K562 (cell line): ENCODE results near the gene FRMD4A. TPM values are rescaled to one million over a fixed set of nuclear protein-coding genes. Genes with fewer than 3 reads are reported as not detected.

Experiments
- ATAC-seq: fragments of 200-7000 bp; cut with Tn5 transposase; 3 replicates; pipeline ENCODE4 v1.9.1; 2020; ENCODE audit warnings: moderate library complexity
- BruUV-seq: library from RNA; stranded (reverse); fragments of 400-500 nt; replicated peaks from 2 replicates; lab custom pipeline; 2021; lab: Mats Ljungman, UMichigan
- CTCF ChIA-PET: fragments of 300-600 bp; formaldehyde crosslinking; extraction: SDS; loops from one replicate; lab custom pipeline; 2021; ENCODE audit warnings: low intra/inter-chr PET ratio; lab: Yijun Ruan, JAX
- POLR2A ChIA-PET: fragments of 300-600, 350-650 bp; sonication (Branson Sonifier 250); formaldehyde crosslinking; extraction: SDS; loops from one replicate; lab custom pipeline; 2021; ENCODE audit warnings: antibody characterized with exemption, inconsistent platforms; lab: Yijun Ruan, JAX
- DNase-seq, 4 experiments: peaks; one replicate each; pipeline versions ENCODE4 v3.0.0 to v3.0.0-alpha.2; 2011 to 2018; ENCODE audit warnings: low spot score in 3 of 4, mixed read lengths in 3 of 4; ENCODE audit errors: extremely low read depth in 1 of 4
- FAIRE-seq: peaks from 2 replicates; lab custom pipeline; 2011; peaks lifted over from hg19 to GRCh38; lab: Jason Lieb, UNC
- H2AFZ ChIP-seq: 2 replicates; pipeline ENCODE4 v1.6.0; 2011; ENCODE audit warnings: low read depth, low read length, control low read depth, inconsistent platforms
- H3K27ac ChIP-seq: fragments of 200-600 bp; 3 replicates; pipeline ENCODE4 v1.8.0; 2011; ENCODE audit warnings: low read depth, mild to moderate bottlenecking, control low read depth, inconsistent platforms, low read length, moderate library complexity, mixed read lengths; ENCODE audit errors: extremely low read depth
- H3K27me3 ChIP-seq, 2 experiments: fragments of 300-600 bp in 1 of 2; 2 replicates in 1 of 2; 3 replicates in 1 of 2; pipeline versions ENCODE4 v1.6.0 to v1.8.0; 2011; ENCODE audit warnings: inconsistent platforms in 2 of 2, low read length in 2 of 2, mild to moderate bottlenecking in 1 of 2, mixed read lengths in 1 of 2, moderate library complexity in 1 of 2; ENCODE audit not compliant: control insufficient read depth in 2 of 2, insufficient read depth in 2 of 2
- H3K36me3 ChIP-seq: fragments of 300-600 bp; 3 replicates; pipeline ENCODE4 v1.8.0; 2011; ENCODE audit warnings: mild to moderate bottlenecking, low read length, inconsistent platforms; ENCODE audit not compliant: control insufficient read depth, insufficient read depth
- H3K4me1 ChIP-seq, 2 experiments: fragments of 200-600 bp in 1 of 2; replicated peaks in 1 of 2; 2 replicates in 1 of 2; 3 replicates in 1 of 2; pipeline versions ENCODE4 v1.5.1 to v1.8.0; 2011; ENCODE audit warnings: inconsistent platforms in 2 of 2, low read length in 2 of 2, mild to moderate bottlenecking in 1 of 2, mixed read lengths in 1 of 2, moderate library complexity in 1 of 2; ENCODE audit not compliant: control insufficient read depth in 2 of 2, insufficient read depth in 2 of 2
- H3K4me2 ChIP-seq: 2 replicates; pipeline ENCODE4 v1.6.1; 2011; ENCODE audit warnings: low read length, control low read depth, inconsistent platforms, mixed read lengths; ENCODE audit not compliant: insufficient read depth
- H3K4me3 ChIP-seq: fragments of 200-600 bp; sonication (generic), shearing (Covaris generic); 2 replicates; pipeline ENCODE4 v1.5.1; 2016; ENCODE audit warnings: control low read depth, inconsistent platforms
- H3K79me2 ChIP-seq: fragments of 200-600 bp; 3 replicates; pipeline ENCODE4 v1.8.0; 2011; ENCODE audit warnings: low read length, inconsistent platforms; ENCODE audit not compliant: control insufficient read depth, insufficient read depth
- H3K9ac ChIP-seq, 2 experiments: 2 replicates each; pipeline versions ENCODE4 v1.6.0 to v1.6.1; 2011; ENCODE audit warnings: low read depth in 2 of 2, low read length in 2 of 2, control low read depth in 1 of 2, inconsistent platforms in 1 of 2, mild to moderate bottlenecking in 1 of 2, mixed read lengths in 1 of 2; ENCODE audit not compliant: insufficient read depth in 1 of 2
- H3K9me1 ChIP-seq: one replicate; pipeline ENCODE4 v1.6.0; 2011; ENCODE audit warnings: inconsistent platforms, mild to moderate bottlenecking, low read length, moderate library complexity; ENCODE audit not compliant: control insufficient read depth, insufficient read depth
- H3K9me3 ChIP-seq: replicated peaks from 2 replicates; pipeline ENCODE4 v1.5.1; 2011; ENCODE audit warnings: low read depth, low read length, inconsistent platforms; ENCODE audit not compliant: control insufficient read depth, insufficient read depth
- H4K20me1 ChIP-seq: replicated peaks from 2 replicates; pipeline ENCODE4 v1.6.1; 2011; ENCODE audit warnings: low read length, inconsistent platforms, mixed read lengths; ENCODE audit not compliant: control insufficient read depth, insufficient read depth
- ARHGAP35 ChIP-seq: fragments of 450-650 bp; IDR thresholded peaks from 2 replicates; pipeline ENCODE4 v1.6.1; 2018; ENCODE audit not compliant: partially characterized antibody
- BDP1 ChIP-seq: IDR thresholded peaks from 3 replicates; pipeline ENCODE4 v1.6.1; 2011; ENCODE audit not compliant: insufficient read length, insufficient read depth
- CHD4 ChIP-seq: fragments of 200-600 bp; sonication (generic); IDR thresholded peaks from 3 replicates; pipeline ENCODE4 v1.6.1; 2012; ENCODE audit warnings: low read depth, mild to moderate bottlenecking, mixed read lengths, low read length, inconsistent platforms; ENCODE audit not compliant: insufficient read depth, insufficient replicate concordance, poor library complexity, severe bottlenecking
- DIDO1 ChIP-seq: fragments of 450-650 bp; IDR thresholded peaks from 2 replicates; pipeline ENCODE4 v1.6.1; 2016; ENCODE audit warnings: low read depth, missing biosample characterization, missing genetic modification characterization
- GTF2B ChIP-seq: IDR thresholded peaks from 2 replicates; pipeline ENCODE4 v1.6.1; 2011; ENCODE audit not compliant: insufficient read length; ENCODE audit errors: extremely low read depth
- HDAC6 ChIP-seq: IDR thresholded peaks from 2 replicates; pipeline ENCODE4 v1.6.1; 2012; ENCODE audit warnings: low read depth, mild to moderate bottlenecking, control low read depth, inconsistent platforms, low read length, moderate library complexity
- IRF9 ChIP-seq: fragments of 450-650 bp; IDR thresholded peaks from 2 replicates; pipeline ENCODE4 v1.6.1; 2016; ENCODE audit warnings: missing biosample characterization, missing genetic modification characterization
- MEF2D ChIP-seq: conservative IDR thresholded peaks from 2 replicates; pipeline ENCODE4 v1.6.1; 2016; ENCODE audit warnings: low read depth, missing genetic modification characterization, missing compliant biosample characterization
- NCOA6 ChIP-seq: fragments of 450-650 bp; IDR thresholded peaks from 2 replicates; pipeline ENCODE4 v1.6.1; 2017; ENCODE audit warnings: mild to moderate bottlenecking
- NKRF ChIP-seq: fragments of 450-650 bp; IDR thresholded peaks from 2 replicates; pipeline ENCODE4 v1.6.1; 2016; ENCODE audit warnings: borderline replicate concordance
- SMARCB1 ChIP-seq: IDR thresholded peaks from 2 replicates; pipeline ENCODE4 v1.6.1; 2011; ENCODE audit warnings: improper control_type of control experiment, low read depth; ENCODE audit not compliant: insufficient read length
- SRSF7 ChIP-seq: fragments of 200-400 bp; formaldehyde crosslinking; optimal IDR thresholded peaks from 2 replicates; pipeline ENCODE3; 2017; ENCODE audit warnings: mild to moderate bottlenecking, low read depth, low read length
- ZBTB7A ChIP-seq: IDR thresholded peaks from 2 replicates; pipeline ENCODE4 v1.6.1; 2011; ENCODE audit warnings: low read depth, mild to moderate bottlenecking, low read length, moderate library complexity, borderline replicate concordance; ENCODE audit not compliant: control insufficient read depth
- ZNF583 ChIP-seq: fragments of 250-450 bp; sonication (Bioruptor Pico); IDR thresholded peaks from 2 replicates; pipeline ENCODE4 v1.4.0; 2020
- ZNF785 ChIP-seq: fragments of 250-450 bp; sonication (Bioruptor Pico); IDR thresholded peaks from 2 replicates; pipeline ENCODE4 v1.4.0; 2020; ENCODE audit warnings: mild to moderate bottlenecking
- WGBS: fragments of 100-300 bp; shearing (Covaris generic); methylation state at CpG from one replicate; pipeline ENCODE4 v1.1.6; 2016; ENCODE audit warnings: low coverage, mixed read lengths; ENCODE audit not compliant: insufficient coverage; ENCODE audit errors: missing lambda C conversion rate; 5-methylcytosine and 5-hydroxymethylcytosine counted together
- in situ Hi-C: fragments of 300-500 bp; cut with MboI; formaldehyde crosslinking; loops from 4 replicates; pipeline ENCODE4 v1.15.0; 2018; ENCODE audit warnings: inconsistent platforms, mixed read lengths
- intact Hi-C: fragments of 100-400 bp; cut with micrococcal nuclease; formaldehyde crosslinking; loops from 2 replicates; pipeline ENCODE4 v1.14.2; 2022
- polyA plus RNA-seq, 8 experiments: library from polyadenylated mRNA; depleted of rRNA in 4 of 8; stranded (reverse) in 5 of 8; unstranded in 3 of 8; fragments of >200 nt; fragmentation: Nextera tagmentation in 2 of 8; fragmentation: Illumina TruSeq in 1 of 8; extraction: Ambion mirVana in 2 of 8; extraction: Trizol in 1 of 8; gene quantifications; 2 replicates each; pipeline versions ENCODE4 v1.2.1 to v1.2.3, GENCODE V29; 2011 to 2014; ENCODE audit warnings: inconsistent platforms in 1 of 8, missing spikeins in 1 of 8
- total RNA-seq, 7 experiments: library from RNA; depleted of rRNA in 6 of 7; stranded (reverse); fragments of >200 nt in 6 of 7; fragmentation: Illumina TruSeq in 2 of 7; extraction: Trizol in 2 of 7; gene quantifications; 2 replicates each; pipeline versions ENCODE4 v1.2.1 to v1.2.3, GENCODE V29; 2011 to 2021; ENCODE audit warnings: low replicate concordance in 1 of 7
- TF ChIP-seq, protein P1 (sequence below): fragments of 250-450 bp; sonication (Bioruptor Pico); IDR thresholded peaks from 2 replicates; pipeline ENCODE4 v1.4.0; 2020; ENCODE audit warnings: mild to moderate bottlenecking, moderate library complexity, borderline replicate concordance

Gene FRMD4A
- total and polyA plus RNA-seq, 9 of the 15 experiments (the other 6 are each of a cell fraction or from before 2014, with no cell fraction given): 0.80 to 5.2 (median 3.0) TPM

DNA sequence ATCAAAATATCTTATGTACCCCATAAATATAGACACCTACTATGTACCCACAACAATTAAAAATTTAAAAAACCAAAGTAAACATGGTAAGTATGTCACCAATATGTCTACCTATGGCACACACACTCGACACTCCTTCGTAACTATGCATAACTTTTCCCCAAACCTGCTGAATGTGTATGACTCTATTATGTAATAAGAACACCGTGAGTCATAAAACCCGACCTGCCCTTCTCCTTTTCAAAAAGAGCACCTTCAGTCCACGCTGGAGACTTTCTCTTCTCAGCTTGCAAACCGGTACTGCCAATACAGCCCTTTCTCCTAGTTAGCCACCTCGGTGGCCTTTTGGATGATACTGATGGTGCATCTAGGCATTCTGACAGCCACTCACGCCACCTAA is 557.7 kb downstream of the FRMD4A start (continued):
- TF ChIP-seq NKRF (no peak), MEF2D (no peak), HDAC6 (no peak), DIDO1 (tag) (no peak)

- Histone ChIP-seq H3K9me3 (no peaks in the 10 kb centered on the region), H3K4me2 (no peak overlapping the region), H3K4me3 (no peak overlapping the region), H3K4me1 (no peaks in the 10 kb centered on the region), H4K20me1 (no peaks in the 10 kb centered on the region), H3K27ac (no peak overlapping the region), H3K9me1 (no peaks in the 10 kb centered on the region), H3K36me3 (no peaks in the 10 kb centered on the region), H3K9ac (no peak overlapping the region), H2AFZ (no peak overlapping the region), H3K79me2 (no peaks in the 10 kb centered on the region), H3K27me3 (peaks cover 29 to 58% of the 10 kb centered on the region in 2 experiments; a peak in 4 of 5 replicates)
- WGBS: 0% methylated on average over 4 of the region's 4 CpGs
- POLR2A ChIA-PET: interaction anchor here (1.4 kb wide), 1 partner anchor 10 kb away, joined by 3 read pairs; no protein-coding TSS in a partner anchor
- intact Hi-C loops: no loop called here
- in situ Hi-C loops: no loop called here
- ATAC-seq (no peak), DNase-seq (no peak), FAIRE-seq (no peak)
- no TSS peak for BruUV-seq
- CTCF ChIA-PET: no interaction called here
- TF ChIP-seq IRF9: no peak
- TF ChIP-seq BDP1: no peak
- no peak for TF ChIP-seq ARHGAP35
- TF ChIP-seq SRSF7: no peak
- TF ChIP-seq ZBTB7A: no peak
- TF ChIP-seq CHD4: no peak
- TF ChIP-seq HDAC6: no peak
- no peak for TF ChIP-seq GTF2B
- TF ChIP-seq, protein P1, sequence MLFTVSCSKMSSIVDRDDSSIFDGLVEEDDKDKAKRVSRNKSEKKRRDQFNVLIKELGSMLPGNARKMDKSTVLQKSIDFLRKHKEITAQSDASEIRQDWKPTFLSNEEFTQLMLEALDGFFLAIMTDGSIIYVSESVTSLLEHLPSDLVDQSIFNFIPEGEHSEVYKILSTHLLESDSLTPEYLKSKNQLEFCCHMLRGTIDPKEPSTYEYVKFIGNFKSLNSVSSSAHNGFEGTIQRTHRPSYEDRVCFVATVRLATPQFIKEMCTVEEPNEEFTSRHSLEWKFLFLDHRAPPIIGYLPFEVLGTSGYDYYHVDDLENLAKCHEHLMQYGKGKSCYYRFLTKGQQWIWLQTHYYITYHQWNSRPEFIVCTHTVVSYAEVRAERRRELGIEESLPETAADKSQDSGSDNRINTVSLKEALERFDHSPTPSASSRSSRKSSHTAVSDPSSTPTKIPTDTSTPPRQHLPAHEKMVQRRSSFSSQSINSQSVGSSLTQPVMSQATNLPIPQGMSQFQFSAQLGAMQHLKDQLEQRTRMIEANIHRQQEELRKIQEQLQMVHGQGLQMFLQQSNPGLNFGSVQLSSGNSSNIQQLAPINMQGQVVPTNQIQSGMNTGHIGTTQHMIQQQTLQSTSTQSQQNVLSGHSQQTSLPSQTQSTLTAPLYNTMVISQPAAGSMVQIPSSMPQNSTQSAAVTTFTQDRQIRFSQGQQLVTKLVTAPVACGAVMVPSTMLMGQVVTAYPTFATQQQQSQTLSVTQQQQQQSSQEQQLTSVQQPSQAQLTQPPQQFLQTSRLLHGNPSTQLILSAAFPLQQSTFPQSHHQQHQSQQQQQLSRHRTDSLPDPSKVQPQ: no peak
- TF ChIP-seq NCOA6: no peak
- no peak for TF ChIP-seq ZNF583 (CRISPR knock-in tag)
- TF ChIP-seq ZNF785 (CRISPR knock-in tag): no peak
- no peak for TF ChIP-seq SMARCB1
Measured at GRCh38 chr10:13771992-13772391, 558.7 kb downstream of the FRMD4A start.
